GM18526 (cell line): ENCODE measurements around the gene DAB2IP.

ENCODE experiments used
- POLR2A ChIP-seq: IDR thresholded peaks from 3 replicates; pipeline ENCODE4 v1.6.1; 2011; ENCODE audit not compliant: insufficient read length; ENCODE audit errors: extremely low read depth

DAB2IP gene

GRCh38 chr9:121754655-121755436, 103.4 kb downstream of the DAB2IP start:
- TF ChIP-seq POLR2A = no peak

DNA sequence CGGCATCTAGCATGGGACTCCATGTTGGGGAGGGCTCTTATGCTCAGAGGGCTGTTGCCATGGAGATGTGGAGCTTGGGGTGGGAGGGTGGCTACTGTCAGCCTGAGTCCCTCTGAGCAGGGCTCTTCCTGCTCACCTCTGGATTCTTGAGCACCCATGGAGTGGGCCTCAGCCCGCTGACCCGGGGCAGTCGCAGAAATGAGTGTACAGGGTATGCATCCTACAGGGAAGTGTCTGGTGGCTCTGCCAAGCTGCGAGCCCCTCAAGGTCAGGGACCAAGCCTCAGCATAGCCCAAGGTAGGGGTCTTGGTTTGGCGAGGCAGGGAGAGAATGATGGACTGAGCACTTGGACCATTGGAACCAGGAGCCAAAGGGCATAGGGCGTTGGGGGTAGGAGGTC, 104.1 kb downstream of the DAB2IP start:
- no peak for TF ChIP-seq POLR2A

- no peak for TF ChIP-seq POLR2A
Measured at GRCh38 chr9:121756474-121757280, 105.2 kb downstream of the DAB2IP start.

- no peak for TF ChIP-seq POLR2A
Measured at GRCh38 chr9:121757281-121757585, 105.8 kb downstream of the DAB2IP start.

- no peak for TF ChIP-seq POLR2A
Measured at GRCh38 chr9:121758693-121759092, 107.3 kb downstream of the DAB2IP start.

DNA sequence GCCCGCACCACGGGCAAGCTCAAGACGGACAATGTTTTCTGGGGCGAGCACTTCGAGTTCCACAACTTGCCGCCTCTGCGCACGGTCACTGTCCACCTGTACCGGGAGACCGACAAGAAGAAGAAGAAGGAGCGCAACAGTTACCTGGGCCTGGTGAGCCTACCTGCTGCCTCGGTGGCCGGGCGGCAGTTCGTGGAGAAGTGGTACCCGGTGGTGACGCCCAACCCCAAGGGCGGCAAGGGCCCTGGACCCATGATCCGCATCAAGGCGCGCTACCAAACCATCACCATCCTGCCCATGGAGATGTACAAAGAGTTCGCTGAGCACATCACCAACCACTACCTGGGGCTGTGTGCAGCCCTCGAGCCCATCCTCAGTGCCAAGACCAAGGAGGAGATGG, 108.6 kb downstream of the DAB2IP start:
- TF ChIP-seq POLR2A = no peak

GRCh38 chr9:121760571-121760970, 109.1 kb downstream of the DAB2IP start:
- no peak for TF ChIP-seq POLR2A

DNA sequence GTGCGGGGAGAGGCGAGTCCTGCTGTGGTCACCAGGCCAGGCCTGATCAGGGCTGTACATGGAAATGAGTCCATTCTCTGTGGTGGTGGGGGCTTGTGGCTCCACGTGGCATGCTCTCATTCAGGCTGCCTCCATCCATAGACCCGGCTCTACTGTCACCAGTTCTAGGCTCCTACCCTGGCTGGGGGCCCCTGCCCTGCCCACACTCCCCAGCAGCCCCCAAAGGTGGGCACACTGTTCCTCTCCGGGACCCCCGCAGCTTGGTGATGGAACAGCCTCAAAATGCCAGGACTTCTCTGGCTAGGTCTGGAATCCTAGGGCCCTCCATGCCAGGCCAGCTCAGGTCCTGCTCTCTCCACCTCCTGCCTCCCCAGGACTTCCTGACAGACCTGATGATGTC, 111.7 kb downstream of the DAB2IP start:
- no peak for TF ChIP-seq POLR2A

DNA sequence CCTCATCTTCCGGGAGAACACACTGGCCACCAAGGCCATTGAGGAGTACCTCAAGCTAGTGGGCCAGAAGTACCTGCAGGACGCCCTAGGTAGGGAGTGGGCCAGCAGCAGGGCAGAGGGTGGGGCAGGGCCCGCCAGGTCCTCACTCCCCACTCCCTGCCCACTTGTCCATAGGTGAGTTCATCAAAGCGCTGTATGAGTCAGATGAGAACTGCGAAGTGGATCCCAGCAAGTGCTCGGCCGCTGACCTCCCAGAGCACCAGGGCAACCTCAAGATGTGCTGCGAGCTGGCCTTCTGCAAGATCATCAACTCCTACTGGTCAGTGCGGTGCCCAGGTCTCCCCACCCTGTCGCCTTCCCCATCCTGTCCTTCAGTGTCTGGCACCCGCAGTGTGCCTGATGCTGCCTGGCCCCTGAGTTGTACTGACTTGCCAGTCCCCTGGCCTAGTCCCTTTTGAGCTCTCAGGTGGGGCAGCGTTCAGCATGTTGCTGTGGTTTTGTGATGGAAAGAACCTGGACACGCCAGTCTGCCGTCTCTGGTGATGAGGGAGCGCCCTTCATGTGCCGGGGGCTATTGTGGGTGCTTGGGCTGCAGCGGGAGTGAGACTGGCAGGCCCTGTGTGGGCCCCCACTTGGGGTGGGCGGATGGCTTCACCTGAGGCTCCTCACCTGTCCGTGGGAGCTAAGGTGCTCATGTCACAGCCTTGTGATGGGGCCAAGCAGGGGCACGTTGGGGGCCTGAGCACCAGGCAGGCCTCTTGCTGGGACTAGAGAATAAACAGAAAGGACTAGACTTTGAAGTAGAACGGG, 112.3 kb downstream of the DAB2IP start:
- no peak for TF ChIP-seq POLR2A

- no peak for TF ChIP-seq POLR2A
Measured at GRCh38 chr9:121764371-121764730, 112.9 kb downstream of the DAB2IP start.

DNA sequence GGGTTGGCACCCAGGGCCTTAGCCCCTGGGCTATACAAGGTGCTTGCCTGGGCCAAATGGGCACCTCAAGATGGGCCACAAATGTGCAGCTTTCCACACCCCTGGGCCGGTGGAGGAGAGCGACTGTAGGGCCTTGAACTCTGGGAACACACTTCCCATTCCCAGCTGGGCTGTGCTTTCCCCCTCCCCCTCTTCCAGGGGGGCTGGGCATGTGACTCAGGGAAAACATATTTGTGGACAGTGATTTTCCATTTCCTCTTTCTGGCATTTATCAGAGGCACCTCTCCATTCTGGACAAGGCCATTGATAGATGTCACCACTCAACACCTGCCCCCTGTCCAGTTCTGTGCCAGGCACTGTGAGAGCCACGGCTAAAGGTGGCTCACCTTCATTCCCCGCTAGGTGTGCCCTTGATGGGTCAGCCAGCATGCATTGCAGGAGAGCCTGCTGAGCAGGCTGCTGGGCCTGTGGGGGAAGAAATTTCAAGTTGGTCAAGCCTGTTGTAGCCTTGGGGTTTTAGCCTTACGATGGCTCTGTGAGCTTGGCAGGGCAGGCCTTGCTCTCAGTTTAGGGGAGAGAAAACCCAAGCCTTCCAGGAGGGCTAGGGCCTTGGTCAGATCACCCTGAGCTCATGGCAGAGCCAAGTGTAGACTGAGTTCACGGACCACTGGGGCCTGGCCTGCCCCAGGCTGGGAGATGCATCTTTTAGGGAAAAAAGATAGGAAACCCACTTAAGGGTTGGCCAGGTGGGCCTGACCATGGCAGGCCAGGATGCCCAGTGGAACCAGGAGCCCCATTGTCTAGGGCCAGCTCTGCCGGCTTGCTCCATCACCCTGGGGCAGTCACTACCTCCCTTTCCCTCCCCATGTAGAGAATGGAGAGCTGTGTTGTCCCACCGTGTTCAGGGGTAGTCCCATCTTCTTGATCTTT, 113.9 kb downstream of the DAB2IP start:
- no peak for TF ChIP-seq POLR2A

GRCh38 chr9:121766081-121766683, 114.7 kb downstream of the DAB2IP start:
- no peak for TF ChIP-seq POLR2A

- no peak for TF ChIP-seq POLR2A
Measured at GRCh38 chr9:121767171-121767769, 115.8 kb downstream of the DAB2IP start.

DNA sequence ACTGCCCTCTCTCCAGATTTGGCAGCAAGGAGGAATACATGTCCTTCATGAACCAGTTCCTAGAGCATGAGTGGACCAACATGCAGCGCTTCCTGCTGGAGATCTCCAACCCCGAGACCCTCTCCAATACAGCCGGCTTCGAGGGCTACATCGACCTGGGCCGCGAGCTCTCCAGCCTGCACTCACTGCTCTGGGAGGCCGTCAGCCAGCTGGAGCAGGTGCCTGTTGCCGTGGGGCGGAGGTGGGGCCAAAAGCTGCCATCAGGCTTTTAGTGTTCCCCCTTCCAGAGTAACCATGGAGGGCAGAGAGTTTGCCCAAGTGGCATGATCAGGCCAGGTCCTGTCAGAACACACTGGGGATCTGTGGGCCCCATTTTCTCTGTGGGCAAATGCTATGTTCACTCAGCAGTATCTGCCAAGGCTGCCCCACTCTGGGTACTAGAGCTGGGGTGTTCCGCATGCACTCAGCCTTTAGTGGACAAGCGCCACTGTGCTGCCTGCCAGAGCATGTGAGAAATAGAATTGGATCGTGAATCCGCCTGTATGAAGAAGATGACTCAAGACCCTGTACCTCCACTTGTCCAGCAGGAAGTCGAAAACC, 117.1 kb downstream of the DAB2IP start:
- no peak for TF ChIP-seq POLR2A
